ENCODE measurements around the gene DGKB. TPM values are rescaled to one million over a fixed set of nuclear protein-coding genes. Genes with fewer than 3 reads are reported as not detected.

Gene DGKB
- total RNA-seq, 2 donors from 2014 or later: 0.44 to 0.63 TPM

DNA sequence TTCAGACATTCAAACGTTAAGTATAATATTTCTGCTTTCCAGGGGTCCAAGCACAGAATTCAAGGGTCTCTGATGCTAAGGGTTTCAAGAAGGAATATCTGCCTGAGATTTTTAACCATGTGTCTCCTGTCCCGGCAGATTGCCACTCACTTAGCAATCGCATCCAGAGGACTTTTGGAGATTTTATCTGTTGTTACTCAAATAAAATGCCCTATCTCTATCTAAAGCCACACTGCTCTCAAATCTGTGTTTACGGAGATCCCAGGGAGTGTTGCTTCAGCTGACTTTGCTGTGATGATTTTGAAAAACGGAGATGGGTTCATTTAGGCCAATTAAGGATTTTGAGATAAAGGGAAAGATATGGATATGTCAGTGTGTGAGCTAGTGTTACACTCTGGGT, 359.9 kb downstream of the DGKB start:
- no peaks in the 10 kb centered on the region for H3K9me3 ChIP-seq
- H3K4me3 ChIP-seq: no peak overlapping the region
- no peaks in the 10 kb centered on the region for H3K36me3 ChIP-seq
- no peak for DNase-seq (ENCODE audit: low spot score)
- H3K27me3 ChIP-seq: no peaks in the 10 kb centered on the region
- TF ChIP-seq, protein P1, sequence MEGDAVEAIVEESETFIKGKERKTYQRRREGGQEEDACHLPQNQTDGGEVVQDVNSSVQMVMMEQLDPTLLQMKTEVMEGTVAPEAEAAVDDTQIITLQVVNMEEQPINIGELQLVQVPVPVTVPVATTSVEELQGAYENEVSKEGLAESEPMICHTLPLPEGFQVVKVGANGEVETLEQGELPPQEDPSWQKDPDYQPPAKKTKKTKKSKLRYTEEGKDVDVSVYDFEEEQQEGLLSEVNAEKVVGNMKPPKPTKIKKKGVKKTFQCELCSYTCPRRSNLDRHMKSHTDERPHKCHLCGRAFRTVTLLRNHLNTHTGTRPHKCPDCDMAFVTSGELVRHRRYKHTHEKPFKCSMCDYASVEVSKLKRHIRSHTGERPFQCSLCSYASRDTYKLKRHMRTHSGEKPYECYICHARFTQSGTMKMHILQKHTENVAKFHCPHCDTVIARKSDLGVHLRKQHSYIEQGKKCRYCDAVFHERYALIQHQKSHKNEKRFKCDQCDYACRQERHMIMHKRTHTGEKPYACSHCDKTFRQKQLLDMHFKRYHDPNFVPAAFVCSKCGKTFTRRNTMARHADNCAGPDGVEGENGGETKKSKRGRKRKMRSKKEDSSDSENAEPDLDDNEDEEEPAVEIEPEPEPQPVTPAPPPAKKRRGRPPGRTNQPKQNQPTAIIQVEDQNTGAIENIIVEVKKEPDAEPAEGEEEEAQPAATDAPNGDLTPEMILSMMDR (IDR thresholded peaks at IDR 0.05): no peak
- H3K4me1 ChIP-seq: no peaks in the 10 kb centered on the region
- H3K27ac ChIP-seq: no peak overlapping the region

DNA sequence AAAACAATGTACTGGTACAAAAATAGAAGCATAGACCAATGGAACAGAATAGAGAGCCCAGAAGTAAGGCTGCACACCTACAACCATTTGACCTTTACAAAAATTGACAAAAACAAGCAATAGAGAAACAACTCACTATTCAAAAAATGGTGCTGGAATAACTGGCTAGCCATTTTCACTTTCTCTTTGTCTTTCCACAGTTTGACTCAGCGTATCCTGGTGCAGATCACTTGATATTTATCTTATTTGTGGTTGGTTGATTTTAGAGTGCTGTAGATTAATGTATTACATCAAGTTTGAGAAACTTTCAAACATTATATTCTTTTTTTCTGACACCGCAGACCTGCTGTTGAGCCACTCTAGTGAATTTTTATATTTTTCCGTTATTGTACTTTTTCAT, 381.4 kb downstream of the DGKB start:
- no peak for DNase-seq (ENCODE audit: low spot score)
- H3K36me3 ChIP-seq: no peaks in the 10 kb centered on the region
- no peaks in the 10 kb centered on the region for H3K9me3 ChIP-seq
- TF ChIP-seq, protein P1 (IDR thresholded peaks at IDR 0.05): no peak
- no peak overlapping the region for H3K27ac ChIP-seq
- no peak overlapping the region for H3K4me3 ChIP-seq
- no peaks in the 10 kb centered on the region for H3K4me1 ChIP-seq
- no peaks in the 10 kb centered on the region for H3K27me3 ChIP-seq

DNA sequence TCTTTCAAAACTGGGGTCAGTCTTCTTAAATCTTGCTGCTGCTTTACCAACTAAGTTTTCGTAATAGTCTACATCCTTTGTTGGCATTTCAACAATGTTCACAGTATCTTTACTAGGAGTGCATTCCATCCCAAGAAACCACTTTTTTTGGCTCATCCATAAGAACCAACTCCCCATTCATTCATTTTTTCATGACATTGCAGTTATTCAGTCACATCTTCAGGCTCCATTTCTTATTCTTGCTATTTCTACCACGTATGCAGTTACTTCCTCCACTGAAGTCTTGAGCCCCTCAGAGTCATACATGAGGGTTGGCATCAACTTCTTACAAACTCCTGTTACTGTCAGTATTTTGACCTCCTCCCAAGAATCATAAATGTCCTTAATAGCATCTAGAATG, 392.3 kb downstream of the DGKB start:
- H3K4me3 ChIP-seq: no peak overlapping the region
- no peak for DNase-seq (ENCODE audit: low spot score)
- H3K9me3 ChIP-seq: peaks cover 0 to 9% of the 10 kb centered on the region in 2 donors
- H3K36me3 ChIP-seq: no peaks in the 10 kb centered on the region
- TF ChIP-seq, protein P1 (IDR thresholded peaks at IDR 0.05): no peak
- no peaks in the 10 kb centered on the region for H3K4me1 ChIP-seq
- no peak overlapping the region for H3K27ac ChIP-seq
- H3K27me3 ChIP-seq: no peaks in the 10 kb centered on the region

DNA sequence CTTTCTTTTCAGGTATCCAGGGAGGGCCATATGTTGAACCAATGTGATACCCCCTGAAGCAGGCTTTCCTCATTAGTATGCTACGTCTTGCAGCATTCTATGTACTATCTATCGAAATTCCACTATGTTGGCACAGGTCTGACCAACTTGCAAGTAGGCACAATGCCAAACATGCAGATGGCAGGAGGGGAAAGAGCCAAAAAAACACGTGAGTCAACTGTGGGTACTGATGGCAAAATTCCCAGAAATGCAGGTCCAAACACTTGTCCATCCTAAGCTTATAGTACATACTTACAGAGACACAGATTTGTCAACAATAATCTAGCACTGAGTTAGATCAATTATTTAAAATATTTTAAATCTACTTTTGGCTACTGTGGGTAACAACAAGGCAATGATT, 394.9 kb downstream of the DGKB start:
- H3K27ac ChIP-seq: no peak overlapping the region
- H3K36me3 ChIP-seq: no peaks in the 10 kb centered on the region
- no peak overlapping the region for H3K4me3 ChIP-seq
- TF ChIP-seq, protein P1 (IDR thresholded peaks at IDR 0.05): no peak
- no peak for DNase-seq (ENCODE audit: low spot score)
- no peaks in the 10 kb centered on the region for H3K27me3 ChIP-seq
- no peaks in the 10 kb centered on the region for H3K4me1 ChIP-seq
- peaks cover 0 to 9% of the 10 kb centered on the region in 2 donors for H3K9me3 ChIP-seq

DNA sequence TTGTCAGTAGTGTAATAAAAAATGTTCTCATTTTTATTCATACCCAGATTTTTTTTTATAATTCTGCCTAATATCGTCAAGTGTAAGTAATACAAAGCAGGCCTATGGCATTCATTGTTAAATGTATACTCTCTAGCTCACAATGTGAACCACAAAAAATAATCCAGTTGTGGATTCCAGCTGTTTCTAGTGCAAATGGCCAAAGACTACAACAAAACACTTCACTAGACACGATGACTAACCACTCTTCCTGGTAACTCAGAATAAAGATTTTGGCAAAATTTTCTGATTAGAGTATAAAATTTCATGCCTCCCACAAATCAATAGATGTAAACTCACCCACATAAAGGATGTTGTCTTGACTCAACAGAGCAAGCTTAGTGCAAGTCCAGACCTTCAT, 396.6 kb downstream of the DGKB start:
- Histone ChIP-seq H3K36me3 (no peaks in the 10 kb centered on the region), H3K9me3 (peaks cover 0 to 12% of the 10 kb centered on the region in 2 donors), H3K4me1 (no peaks in the 10 kb centered on the region), H3K27me3 (no peaks in the 10 kb centered on the region), H3K4me3 (no peak overlapping the region), H3K27ac (no peak overlapping the region)
- DNase-seq (ENCODE audit: low spot score): no peak
- TF ChIP-seq, protein P1 (IDR thresholded peaks at IDR 0.05): no peak

DNA sequence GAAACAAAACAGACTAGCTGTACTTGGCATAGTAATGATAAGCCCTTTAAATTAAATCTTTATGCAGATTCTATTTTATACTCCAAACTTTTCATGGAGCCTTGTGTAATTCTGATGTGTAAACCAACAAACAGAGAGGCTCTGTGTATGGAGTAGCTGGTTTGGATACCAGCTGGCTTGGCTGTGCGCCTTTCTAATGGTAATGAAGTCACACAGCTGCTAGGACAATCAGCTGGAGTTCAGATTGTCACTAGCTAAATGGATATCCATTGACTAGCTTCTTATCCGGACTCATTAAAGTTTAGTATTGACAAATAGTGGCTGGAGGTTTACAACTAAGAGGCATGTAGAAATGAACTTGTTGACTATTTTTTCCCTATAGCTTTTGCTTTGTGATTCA, 398.4 kb downstream of the DGKB start:
- TF ChIP-seq, protein P1 (IDR thresholded peaks at IDR 0.05): no peak
- H3K36me3 ChIP-seq: no peaks in the 10 kb centered on the region
- no peak for DNase-seq (ENCODE audit: low spot score)

More for the DNA sequence above, 398.4 kb downstream of the DGKB start:
- H3K9me3 ChIP-seq: peaks cover 0 to 6% of the 10 kb centered on the region in 2 donors
- no peak overlapping the region for H3K4me3 ChIP-seq
- H3K27ac ChIP-seq: no peak overlapping the region
- H3K4me1 ChIP-seq: no peaks in the 10 kb centered on the region
- no peaks in the 10 kb centered on the region for H3K27me3 ChIP-seq
